PC-3 (cell line): ENCODE data around the gene MDM4.

ENCODE experiments used
- EZH2phosphoT487 ChIP-seq: fragments of 300-600 bp; sonication (generic); IDR thresholded peaks from 2 replicates; pipeline ENCODE4 v1.6.1; 2018; ENCODE audit warnings: mild to moderate bottlenecking, antibody characterized with exemption, low read length, borderline replicate concordance
- TF ChIP-seq, protein P1 (sequence below): fragments of 300-600 bp; sonication (generic); conservative IDR thresholded peaks from 2 replicates; pipeline ENCODE4 v1.5.1; 2017; ENCODE audit warnings: antibody characterized with exemption, low read depth, mild to moderate bottlenecking, low read length

DNA sequence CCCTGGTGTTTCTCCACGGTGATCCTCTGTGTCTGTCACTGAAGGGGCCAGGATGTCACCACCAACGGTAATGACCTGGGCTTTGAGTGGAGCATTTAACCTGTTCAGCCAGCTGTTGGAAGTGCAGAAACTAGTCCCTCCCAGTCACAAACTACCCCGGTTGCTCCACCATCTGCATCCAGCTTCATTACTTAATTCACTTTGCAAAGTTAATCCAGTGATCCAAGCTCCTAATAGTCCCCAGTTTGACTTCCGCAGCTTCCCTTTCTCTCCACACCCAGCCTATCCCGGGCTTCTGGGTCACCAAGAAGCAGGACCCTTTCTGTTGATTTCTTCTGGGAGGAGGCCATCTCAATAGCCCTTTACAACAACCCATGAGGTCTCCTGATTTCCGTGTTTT, 63.5 kb downstream of the MDM4 start:
- TF ChIP-seq, protein P1, sequence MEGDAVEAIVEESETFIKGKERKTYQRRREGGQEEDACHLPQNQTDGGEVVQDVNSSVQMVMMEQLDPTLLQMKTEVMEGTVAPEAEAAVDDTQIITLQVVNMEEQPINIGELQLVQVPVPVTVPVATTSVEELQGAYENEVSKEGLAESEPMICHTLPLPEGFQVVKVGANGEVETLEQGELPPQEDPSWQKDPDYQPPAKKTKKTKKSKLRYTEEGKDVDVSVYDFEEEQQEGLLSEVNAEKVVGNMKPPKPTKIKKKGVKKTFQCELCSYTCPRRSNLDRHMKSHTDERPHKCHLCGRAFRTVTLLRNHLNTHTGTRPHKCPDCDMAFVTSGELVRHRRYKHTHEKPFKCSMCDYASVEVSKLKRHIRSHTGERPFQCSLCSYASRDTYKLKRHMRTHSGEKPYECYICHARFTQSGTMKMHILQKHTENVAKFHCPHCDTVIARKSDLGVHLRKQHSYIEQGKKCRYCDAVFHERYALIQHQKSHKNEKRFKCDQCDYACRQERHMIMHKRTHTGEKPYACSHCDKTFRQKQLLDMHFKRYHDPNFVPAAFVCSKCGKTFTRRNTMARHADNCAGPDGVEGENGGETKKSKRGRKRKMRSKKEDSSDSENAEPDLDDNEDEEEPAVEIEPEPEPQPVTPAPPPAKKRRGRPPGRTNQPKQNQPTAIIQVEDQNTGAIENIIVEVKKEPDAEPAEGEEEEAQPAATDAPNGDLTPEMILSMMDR, result no peak
- no peak for TF ChIP-seq EZH2phosphoT487
